IMR-90 (cell line): ENCODE data around the gene EVX1. TPM values are rescaled to one million over a fixed set of nuclear protein-coding genes. Genes with fewer than 3 reads are reported as not detected.

Experiments
- ATAC-seq: fragments of 200-7000 bp; cut with Tn5 transposase; 2 replicates; pipeline ENCODE4 v1.9.1; 2020; ENCODE audit warnings: low read depth, mild to moderate bottlenecking, moderate library complexity
- BruUV-seq: library from RNA; stranded (reverse); fragments of 400-500 nt; replicated peaks from 2 replicates; lab custom pipeline; 2021; lab: Mats Ljungman, UMichigan
- CTCF ChIA-PET: fragments of 300-600 bp; formaldehyde crosslinking; extraction: SDS; loops from one replicate; lab custom pipeline; 2021; ENCODE audit warnings: antibody characterized with exemption; lab: Yijun Ruan, JAX
- POLR2A ChIA-PET: fragments of 300-600 bp; sonication (Branson Sonifier 250); formaldehyde crosslinking; loops from one replicate; lab custom pipeline; 2022; ENCODE audit warnings: antibody characterized with exemption; ENCODE audit not compliant: unreplicated experiment; lab: Charles Lee
- DNase-seq: peaks from one replicate; pipeline ENCODE4 v3.0.0; 2013
- H2AFZ ChIP-seq: replicated peaks from 2 replicates; pipeline ENCODE3; 2013; ENCODE audit warnings: low read length, mild to moderate bottlenecking; ENCODE audit not compliant: poor library complexity
- H2AK5ac ChIP-seq: 2 replicates; pipeline ENCODE4 v1.6.1; 2013; ENCODE audit warnings: low read depth, low read length, inconsistent platforms
- H2AK9ac ChIP-seq: replicated peaks from 2 replicates; pipeline ENCODE3; 2013; ENCODE audit warnings: mild to moderate bottlenecking, low read depth, low read length, moderate library complexity; ENCODE audit not compliant: poor library complexity
- H2BK120ac ChIP-seq: 2 replicates; pipeline ENCODE4 v1.6.1; 2013; ENCODE audit warnings: low read depth, low read length, inconsistent platforms
- H2BK15ac ChIP-seq: 3 replicates; pipeline ENCODE4 v1.6.1; 2013; ENCODE audit warnings: low read depth, low read length, inconsistent platforms
- H2BK20ac ChIP-seq: 2 replicates; pipeline ENCODE4 v1.6.1; 2013; ENCODE audit warnings: low read depth, mild to moderate bottlenecking, inconsistent platforms, low read length, moderate library complexity
- H2BK5ac ChIP-seq: 2 replicates; pipeline ENCODE4 v1.6.1; 2013; ENCODE audit warnings: mild to moderate bottlenecking, low read depth, low read length, inconsistent platforms; ENCODE audit not compliant: poor library complexity, severe bottlenecking
- H3K14ac ChIP-seq: replicated peaks from 2 replicates; pipeline ENCODE4 v1.6.1; 2013; ENCODE audit warnings: low read depth, low read length, inconsistent platforms
- H3K18ac ChIP-seq: 2 replicates; pipeline ENCODE4 v1.6.1; 2013; ENCODE audit warnings: low read depth, low read length, control low read depth
- H3K23ac ChIP-seq: 2 replicates; pipeline ENCODE4 v1.6.1; 2013; ENCODE audit warnings: low read depth, low read length, inconsistent platforms
- H3K27ac ChIP-seq: 2 replicates; pipeline ENCODE4 v1.5.1; 2013; ENCODE audit warnings: mild to moderate bottlenecking, control low read depth, low read length; ENCODE audit not compliant: insufficient read depth
- H3K27me3 ChIP-seq: 2 replicates; pipeline ENCODE4 v1.6.1; 2013; ENCODE audit warnings: low read length; ENCODE audit not compliant: control insufficient read depth, insufficient read depth
- H3K36me3 ChIP-seq: 2 replicates; pipeline ENCODE4 v1.6.1; 2013; ENCODE audit warnings: low read length, mixed read lengths; ENCODE audit not compliant: control insufficient read depth, insufficient read depth
- H3K4ac ChIP-seq: 2 replicates; pipeline ENCODE4 v1.6.1; 2013; ENCODE audit warnings: low read depth, low read length, inconsistent platforms
- H3K4me1 ChIP-seq: 2 replicates; pipeline ENCODE4 v1.6.1; 2013; ENCODE audit warnings: low read length, mixed read lengths; ENCODE audit not compliant: control insufficient read depth, insufficient read depth
- H3K4me2 ChIP-seq: 2 replicates; pipeline ENCODE4 v1.6.1; 2013; ENCODE audit warnings: low read depth, mild to moderate bottlenecking, control low read depth, low read length, moderate library complexity
- H3K4me3 ChIP-seq: 2 replicates; pipeline ENCODE4 v1.5.1; 2013; ENCODE audit warnings: low read depth, mild to moderate bottlenecking, control low read depth, low read length, moderate library complexity; ENCODE audit not compliant: insufficient read depth
- H3K56ac ChIP-seq: 2 replicates; pipeline ENCODE4 v1.6.1; 2013; ENCODE audit warnings: low read length, inconsistent platforms; ENCODE audit not compliant: insufficient read depth; ENCODE audit errors: extremely low read depth
- H3K79me1 ChIP-seq, 2 experiments: 2 replicates each; pipeline ENCODE4 v1.6.1; 2013; ENCODE audit warnings: low read length in 2 of 2, inconsistent platforms in 1 of 2, low read depth in 1 of 2
- H3K9ac ChIP-seq: 2 replicates; pipeline ENCODE4 v1.6.1; 2013; ENCODE audit warnings: low read depth, low read length, control low read depth
- H3K9me1 ChIP-seq: 2 replicates; pipeline ENCODE4 v1.6.1; 2013; ENCODE audit warnings: low read length, inconsistent platforms; ENCODE audit not compliant: insufficient read depth
- H3K9me3 ChIP-seq: 2 replicates; pipeline ENCODE4 v1.6.1; 2013; ENCODE audit warnings: low read length; ENCODE audit not compliant: control insufficient read depth, insufficient read depth
- H4K20me1 ChIP-seq: 2 replicates; pipeline ENCODE4 v1.6.1; 2013; ENCODE audit warnings: low read length, inconsistent platforms; ENCODE audit not compliant: insufficient read depth
- H4K5ac ChIP-seq: 2 replicates; pipeline ENCODE4 v1.6.1; 2013; ENCODE audit warnings: mild to moderate bottlenecking, low read depth, low read length, control low read depth
- H4K8ac ChIP-seq, 2 experiments: 2 replicates each; pipeline ENCODE4 v1.6.1; 2013; ENCODE audit warnings: low read depth in 2 of 2, low read length in 2 of 2, control low read depth in 1 of 2, inconsistent platforms in 1 of 2
- H4K91ac ChIP-seq: 2 replicates; pipeline ENCODE4 v1.6.1; 2013; ENCODE audit warnings: low read depth, low read length, inconsistent platforms; ENCODE audit not compliant: insufficient read depth
- BHLHE40 ChIP-seq: fragments of 150-350 bp; IDR thresholded peaks from 2 replicates; pipeline ENCODE4 v1.6.1; 2016; ENCODE audit warnings: mild to moderate bottlenecking, low read depth, low read length
- CHD1 ChIP-seq: IDR thresholded peaks from 2 replicates; pipeline ENCODE4 v1.6.1; 2012; ENCODE audit warnings: low read depth, low read length, improper control_type of control experiment
- FOS ChIP-seq: fragments of 150-350 bp; IDR thresholded peaks from 2 replicates; pipeline ENCODE4 v1.6.1; 2016; ENCODE audit warnings: low read depth, low read length
- MAFK ChIP-seq: IDR thresholded peaks from 2 replicates; pipeline ENCODE4 v1.6.1; 2012; ENCODE audit warnings: low read depth, low read length, improper control_type of control experiment
- MAZ ChIP-seq: IDR thresholded peaks from 2 replicates; pipeline ENCODE4 v1.6.1; 2012; ENCODE audit warnings: low read depth, mild to moderate bottlenecking, low read length, improper control_type of control experiment, moderate library complexity, borderline replicate concordance
- MXI1 ChIP-seq: IDR thresholded peaks from 2 replicates; pipeline ENCODE4 v1.6.1; 2012; ENCODE audit warnings: low read depth, mild to moderate bottlenecking, low read length, moderate library complexity, borderline replicate concordance
- NFE2L2 ChIP-seq: fragments of 150-350 bp; IDR thresholded peaks from 2 replicates; pipeline ENCODE4 v1.6.1; 2016; ENCODE audit warnings: low read depth, mild to moderate bottlenecking, low read length
- RCOR1 ChIP-seq: IDR thresholded peaks from 2 replicates; pipeline ENCODE4 v1.6.1; 2012; ENCODE audit warnings: mild to moderate bottlenecking, low read length, improper control_type of control experiment; ENCODE audit not compliant: insufficient replicate concordance
- RFX5 ChIP-seq: IDR thresholded peaks from 2 replicates; pipeline ENCODE4 v1.8.0; 2012; ENCODE audit warnings: low read depth, mild to moderate bottlenecking, low read length, moderate library complexity
- SMC3 ChIP-seq: fragments of 150-350 bp; IDR thresholded peaks from 2 replicates; pipeline ENCODE4 v1.6.1; 2016; ENCODE audit warnings: low read depth, mild to moderate bottlenecking, antibody characterized with exemption, low read length, moderate library complexity
- USF2 ChIP-seq: fragments of 150-350 bp; IDR thresholded peaks from 2 replicates; pipeline ENCODE4 v1.6.1; 2017; ENCODE audit warnings: mild to moderate bottlenecking, antibody characterized with exemption, low read length, low read depth
- WGBS, 2 experiments: methylation state at CpG; one replicate each; pipeline versions ENCODE4 v1.1.5 to v1.1.7; 2013; ENCODE audit warnings: missing lambda C conversion rate in 2 of 2; ENCODE audit not compliant: insufficient read length in 1 of 2; ENCODE audit errors: extremely low coverage in 2 of 2; 5-methylcytosine and 5-hydroxymethylcytosine counted together
- dilution Hi-C: fragments of 300-500 bp; cut with HindIII; formaldehyde crosslinking; loops from one replicate; pipeline ENCODE4 v1.14.3; 2018; ENCODE audit warnings: low sequenced_read_pairs; ENCODE audit not compliant: unreplicated experiment
- in situ Hi-C: fragments of 300-500 bp; cut with MboI; formaldehyde crosslinking; loops from 3 replicates; pipeline ENCODE4 v1.14.3; 2019; ENCODE audit warnings: low sequenced_read_pairs, inconsistent platforms, mixed read lengths
- intact Hi-C: fragments of 100-400 bp; cut with micrococcal nuclease; formaldehyde crosslinking; loops from 2 replicates; pipeline ENCODE4 v1.10.0; 2022
- polyA plus RNA-seq, 3 experiments: library from polyadenylated mRNA; depleted of rRNA; stranded (reverse); fragments of >200 nt; gene quantifications; 2 replicates each; pipeline ENCODE4 v1.2.3, GENCODE V29; 2012; ENCODE audit warnings: low replicate concordance in 1 of 3
- total RNA-seq: library from RNA; depleted of rRNA; stranded (reverse); fragments of >200 nt; gene quantifications from 2 replicates; pipeline ENCODE4 v1.2.3, GENCODE V29; 2012
- TF ChIP-seq, protein P1 (sequence below): fragments of 150-350 bp; IDR thresholded peaks from 2 replicates; pipeline ENCODE4 v1.6.1; 2016; ENCODE audit warnings: low read depth, mild to moderate bottlenecking, low read length, moderate library complexity, borderline replicate concordance
- TF ChIP-seq, protein P2 (sequence below): conservative IDR thresholded peaks from 2 replicates; pipeline ENCODE4 v1.5.1; 2012; ENCODE audit warnings: mild to moderate bottlenecking, low read depth, low read length, improper control_type of control experiment

Gene EVX1
- total and polyA plus RNA-seq, 2 of the 4 experiments (the other 2 are of a cell fraction): not detected

GRCh38 chr7:27241189-27242056 is 1.2 kb upstream of the EVX1 start:
- H2BK20ac ChIP-seq: no peak overlapping the region
- intact Hi-C loops (no loop called here), in situ Hi-C loops (no loop called here), dilution Hi-C loops (no loop called here)
- no peak overlapping the region for H3K27ac ChIP-seq
- no peaks in the 10 kb centered on the region for H3K36me3 ChIP-seq
- no peak overlapping the region for H2AK5ac ChIP-seq
- H3K9ac ChIP-seq: no peak overlapping the region
- WGBS, 2 experiments: 11% methylated on average over 3 of the region's 17 CpGs; no CpG with 5 or more reads in 1 of the 2 experiments
- H4K5ac ChIP-seq: no peak overlapping the region
- H4K20me1 ChIP-seq: no peaks in the 10 kb centered on the region
- ChIA-PET CTCF (no interaction called here), POLR2A (no interaction called here)
- H3K23ac ChIP-seq: no peak overlapping the region
- H3K9me3 ChIP-seq: peaks cover 22% of the 10 kb centered on the region; the same call in 1 of the 2 replicates
- no peak overlapping the region for H3K4me2 ChIP-seq
- no peak overlapping the region for H3K14ac ChIP-seq
- no peak for TF ChIP-seq RCOR1
- no peak for TF ChIP-seq SMC3
- TF ChIP-seq RFX5: no peak
- TF ChIP-seq, protein P1, sequence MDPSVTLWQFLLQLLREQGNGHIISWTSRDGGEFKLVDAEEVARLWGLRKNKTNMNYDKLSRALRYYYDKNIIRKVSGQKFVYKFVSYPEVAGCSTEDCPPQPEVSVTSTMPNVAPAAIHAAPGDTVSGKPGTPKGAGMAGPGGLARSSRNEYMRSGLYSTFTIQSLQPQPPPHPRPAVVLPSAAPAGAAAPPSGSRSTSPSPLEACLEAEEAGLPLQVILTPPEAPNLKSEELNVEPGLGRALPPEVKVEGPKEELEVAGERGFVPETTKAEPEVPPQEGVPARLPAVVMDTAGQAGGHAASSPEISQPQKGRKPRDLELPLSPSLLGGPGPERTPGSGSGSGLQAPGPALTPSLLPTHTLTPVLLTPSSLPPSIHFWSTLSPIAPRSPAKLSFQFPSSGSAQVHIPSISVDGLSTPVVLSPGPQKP: no peak
- no peak for TF ChIP-seq MAFK
- no peak for TF ChIP-seq MXI1
- TF ChIP-seq FOS: no peak
- TF ChIP-seq USF2: no peak
- TF ChIP-seq NFE2L2: no peak
- TF ChIP-seq MAZ: no peak
- TF ChIP-seq, protein P2, sequence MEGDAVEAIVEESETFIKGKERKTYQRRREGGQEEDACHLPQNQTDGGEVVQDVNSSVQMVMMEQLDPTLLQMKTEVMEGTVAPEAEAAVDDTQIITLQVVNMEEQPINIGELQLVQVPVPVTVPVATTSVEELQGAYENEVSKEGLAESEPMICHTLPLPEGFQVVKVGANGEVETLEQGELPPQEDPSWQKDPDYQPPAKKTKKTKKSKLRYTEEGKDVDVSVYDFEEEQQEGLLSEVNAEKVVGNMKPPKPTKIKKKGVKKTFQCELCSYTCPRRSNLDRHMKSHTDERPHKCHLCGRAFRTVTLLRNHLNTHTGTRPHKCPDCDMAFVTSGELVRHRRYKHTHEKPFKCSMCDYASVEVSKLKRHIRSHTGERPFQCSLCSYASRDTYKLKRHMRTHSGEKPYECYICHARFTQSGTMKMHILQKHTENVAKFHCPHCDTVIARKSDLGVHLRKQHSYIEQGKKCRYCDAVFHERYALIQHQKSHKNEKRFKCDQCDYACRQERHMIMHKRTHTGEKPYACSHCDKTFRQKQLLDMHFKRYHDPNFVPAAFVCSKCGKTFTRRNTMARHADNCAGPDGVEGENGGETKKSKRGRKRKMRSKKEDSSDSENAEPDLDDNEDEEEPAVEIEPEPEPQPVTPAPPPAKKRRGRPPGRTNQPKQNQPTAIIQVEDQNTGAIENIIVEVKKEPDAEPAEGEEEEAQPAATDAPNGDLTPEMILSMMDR: no peak
- TF ChIP-seq BHLHE40: no peak
- TF ChIP-seq CHD1: no peak
- no peak overlapping the region for H2AFZ ChIP-seq
- H3K4ac ChIP-seq: no peak overlapping the region
- no peak overlapping the region for H2AK9ac ChIP-seq
- H2BK5ac ChIP-seq: no peak overlapping the region
- peaks cover 100% of the 10 kb centered on the region for H3K27me3 ChIP-seq
- H3K56ac ChIP-seq: no peak overlapping the region
- no peak overlapping the region for H2BK15ac ChIP-seq
- H4K8ac ChIP-seq: no peak overlapping the region
- ATAC-seq (no peak), DNase-seq (no peak)
- no TSS peak for BruUV-seq
- H3K4me3 ChIP-seq: no peak overlapping the region
- H3K79me1 ChIP-seq: no peaks in the 10 kb centered on the region
- no peak overlapping the region for H4K91ac ChIP-seq
- no peaks in the 10 kb centered on the region; the same call in 1 of the 2 replicates for H3K4me1 ChIP-seq
- H3K9me1 ChIP-seq: no peaks in the 10 kb centered on the region
- no peak overlapping the region for H3K18ac ChIP-seq
- H2BK120ac ChIP-seq: no peak overlapping the region
